Activated CD8-positive, alpha-beta memory T cell treated with anti-CD3 and anti-CD28 coated beads, Interleukin-2, amount 10 ng/mL, durations not matched to agents 7 days and 5 days (primary cell): Measurements from ENCODE around the gene COTL1. TPM values are rescaled to one million over a fixed set of nuclear protein-coding genes. Genes with fewer than 3 reads are reported as not detected.
A peak's percentile ranks its signal among the peaks of the same experiment; 100 is the strongest.
"Not testable (repeated sequence)": the region's sequence is repeated elsewhere in the genome, so short reads cannot be mapped to it uniquely, and the experiment has no call there.

Experiments used
- ATAC-seq: fragments of 150-1000 bp; cut with Tn5 transposase; one replicate; pipeline ENCODE4 v1.10.0; 2021; ENCODE audit warnings: moderate library complexity
- CTCF ChIA-PET: fragments of 350-600 bp; sonication (Branson Sonifier 250); formaldehyde crosslinking; loops from one replicate; lab custom pipeline; 2021; ENCODE audit warnings: antibody characterized with exemption; lab: Charles Lee
- DNase-seq: peaks from one replicate; pipeline ENCODE4 v3.0.0-alpha.2; 2020
- H3K27ac Mint-ChIP-seq: one replicate; pipeline ENCODE4 v1.8.0; 2021; ENCODE audit warnings: mild to moderate bottlenecking, mixed read lengths
- H3K27me3 Mint-ChIP-seq: one replicate; pipeline ENCODE4 v1.8.0; 2021; ENCODE audit warnings: mixed read lengths
- H3K36me3 Mint-ChIP-seq: one replicate; pipeline ENCODE4 v1.8.0; 2021; ENCODE audit warnings: mild to moderate bottlenecking, mixed read lengths
- H3K4me1 Mint-ChIP-seq: one replicate; pipeline ENCODE4 v1.8.0; 2021; ENCODE audit warnings: mixed read lengths
- H3K4me3 Mint-ChIP-seq: one replicate; pipeline ENCODE4 v1.8.0; 2021; ENCODE audit warnings: mild to moderate bottlenecking, moderate library complexity, mixed read lengths
- H3K9me3 Mint-ChIP-seq: one replicate; pipeline ENCODE4 v1.8.0; 2022; ENCODE audit warnings: low read depth, mixed read lengths
- total RNA-seq, 2 experiments: library from RNA; stranded (reverse); gene quantifications; one replicate each; pipeline ENCODE4 v1.2.3, GENCODE V29; 2021

Gene COTL1
- total RNA-seq, 2 experiments from 2014 or later = 1,052 to 1,190 TPM

DNA sequence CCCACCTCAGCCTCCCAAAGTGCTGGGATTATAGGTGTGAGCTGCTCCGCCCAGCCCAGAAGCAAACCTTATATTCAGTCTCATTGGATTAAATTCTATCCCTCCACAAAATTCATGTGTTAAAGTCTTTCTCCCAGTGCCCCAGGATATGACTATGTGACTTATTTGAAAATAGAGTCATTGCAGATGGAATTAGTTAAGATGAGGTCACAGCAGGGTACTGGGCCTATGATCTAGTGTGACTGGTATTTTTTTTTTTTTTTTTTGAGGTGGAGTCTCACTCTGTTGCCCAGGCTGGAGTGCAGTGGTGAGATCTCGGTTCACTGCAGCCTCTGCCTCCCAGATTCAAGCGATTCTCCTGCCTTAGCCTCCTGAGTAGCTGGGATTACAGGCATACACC lies 99.7 kb downstream of the COTL1 start:
- H3K27ac Mint-ChIP-seq = peak overlapping the region; percentile 96
- peaks cover 40% of the 10 kb centered on the region for H3K36me3 Mint-ChIP-seq
- ATAC-seq = peak; percentile 5
- not testable (repeated sequence) for H3K4me3 Mint-ChIP-seq, DNase-seq, H3K27me3 Mint-ChIP-seq, H3K9me3 Mint-ChIP-seq
- peaks cover 95% of the 10 kb centered on the region for H3K4me1 Mint-ChIP-seq
- CTCF ChIA-PET = interaction anchor here (0.9 to 6.2 kb wide), 10 partner anchors 10 to 221 kb away, joined by 3 to 52 read pairs (median 6); partner anchors contain the start of gene COTL1

DNA sequence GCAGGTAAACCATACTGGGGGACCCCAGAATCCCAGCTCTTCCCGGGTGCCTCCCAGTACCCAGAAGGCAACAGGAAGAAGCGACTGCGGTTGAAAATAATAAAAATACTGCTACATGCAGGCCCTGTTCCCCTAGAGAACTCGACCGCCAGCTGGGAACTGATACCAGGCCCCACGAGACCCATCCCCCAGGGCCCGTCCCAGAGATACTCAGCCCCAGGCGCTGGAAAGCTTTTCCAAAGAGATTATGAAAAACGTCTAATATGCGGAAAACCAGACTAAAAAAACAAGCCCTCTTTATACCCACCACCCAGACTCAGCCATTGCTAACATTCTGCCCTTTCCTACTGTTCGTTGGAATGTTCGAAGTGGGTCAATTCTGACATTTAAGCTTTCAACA lies 100.5 kb downstream of the COTL1 start:
- Mint-ChIP-seq H3K4me3 (no peak overlapping the region), H3K4me1 (peaks cover 94% of the 10 kb centered on the region), H3K36me3 (peaks cover 38% of the 10 kb centered on the region), H3K27ac (peak overlapping the region; percentile 96), H3K9me3 (no peaks in the 10 kb centered on the region), H3K27me3 (no peaks in the 10 kb centered on the region)
- CTCF ChIA-PET = interaction anchor here (0.9 to 6.2 kb wide), 5 partner anchors 10 to 101 kb away, joined by 3 to 52 read pairs (median 6); partner anchors contain the start of gene COTL1
- ATAC-seq (no peak), DNase-seq (no peak)

Other genes with a start within 250 kb of the COTL1 start
- not detected for gene ATP2C2, start 249.5 kb downstream of the COTL1 start, total RNA-seq
- 10 to 100 TPM; 37.9 to 73.9 TPM for gene MEAK7, start 113.4 kb downstream of the COTL1 start, total RNA-seq
- 10 to 100 TPM; 38.5 to 44.9 TPM for gene KLHL36, start 30.4 kb upstream of the COTL1 start, total RNA-seq
- 100 to 1,000 TPM in 1 of 2 experiments, 10 to 100 TPM in 1; 90.9 to 117 TPM for gene USP10, start 81.9 kb upstream of the COTL1 start, total RNA-seq
- gene CRISPLD2, start 201.9 kb upstream of the COTL1 start, total RNA-seq = not detected